ENCODE results near the gene SIK3.
"Not testable (repeated sequence)": the region's sequence is repeated elsewhere in the genome, so short reads cannot be mapped to it uniquely, and the experiment has no call there.

Gene SIK3

DNA sequence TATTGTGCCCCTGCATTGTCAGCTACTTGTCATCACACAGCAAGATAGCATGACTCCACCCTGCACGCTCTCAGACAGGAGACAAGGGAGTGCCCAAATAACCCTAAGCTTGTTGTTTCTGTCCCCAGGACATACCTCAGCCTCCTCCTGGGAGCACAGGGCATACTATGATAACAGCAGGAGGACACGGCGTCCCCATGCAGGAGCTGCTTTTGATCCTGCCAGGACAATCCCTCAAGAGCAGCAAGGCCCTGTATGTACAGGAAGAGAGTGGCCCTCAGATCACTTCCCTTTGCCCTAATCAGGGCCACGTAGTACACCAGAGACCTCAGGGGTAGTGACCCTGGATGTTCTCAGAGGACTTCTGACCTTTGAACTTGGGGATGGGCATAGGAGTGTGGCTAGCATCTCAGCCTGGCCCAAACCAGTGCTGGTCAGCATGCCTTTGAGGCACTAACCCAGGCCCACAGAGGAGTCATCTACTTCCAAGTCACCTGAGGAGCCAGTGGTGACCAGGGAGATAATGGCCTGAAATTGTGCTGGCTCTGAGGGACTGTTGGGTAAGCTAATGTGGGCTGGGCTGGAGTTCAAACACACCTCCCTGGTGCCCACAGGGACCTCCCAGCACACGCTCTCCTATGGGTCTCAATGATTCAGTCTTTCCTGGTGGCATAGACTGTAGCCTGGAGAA lies 284.3 kb downstream of the SIK3 start:
- no peak for DNase-seq

DNA sequence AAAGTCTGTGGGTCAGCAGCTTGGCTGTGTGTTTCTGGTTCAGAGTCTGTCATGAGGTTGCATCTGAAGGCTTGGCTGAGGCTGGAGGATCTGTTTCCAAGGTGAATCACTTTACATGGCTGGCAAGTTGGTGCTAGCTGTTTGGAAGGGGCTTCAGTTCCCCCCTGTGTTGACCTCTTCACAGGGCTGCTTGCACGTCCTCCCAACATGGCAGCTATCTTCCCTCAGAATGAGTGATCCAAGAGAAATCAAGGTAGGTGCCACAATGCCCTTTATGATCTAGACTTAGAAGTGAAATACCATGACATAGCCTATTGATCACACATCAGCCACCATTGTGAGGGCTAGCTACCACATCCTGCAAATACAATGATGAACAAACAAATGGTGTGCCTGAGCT lies 285.1 kb downstream of the SIK3 start:
- DNase-seq = no peak

DNA sequence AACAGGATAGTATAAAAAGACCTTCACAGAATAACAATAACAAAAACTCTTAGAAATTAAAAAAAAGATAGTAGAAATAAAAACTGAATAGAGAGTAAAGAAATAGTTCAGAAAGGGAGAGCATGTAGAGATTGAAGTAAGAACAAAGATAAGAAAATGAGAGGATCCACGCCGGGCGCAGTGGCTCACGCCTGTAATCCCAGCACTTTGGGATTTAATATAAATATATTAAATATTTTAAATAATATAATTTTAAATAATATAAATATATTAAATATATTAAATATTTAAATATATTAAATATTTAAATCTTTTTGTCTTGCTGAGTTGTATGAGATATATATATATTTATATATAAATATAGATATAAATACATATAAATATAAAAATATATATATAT lies 286.1 kb downstream of the SIK3 start:
- no peak for DNase-seq

- DNase-seq = no peak
Observed at GRCh38 chr11:116811194-116811593, 287.0 kb downstream of the SIK3 start.

DNA sequence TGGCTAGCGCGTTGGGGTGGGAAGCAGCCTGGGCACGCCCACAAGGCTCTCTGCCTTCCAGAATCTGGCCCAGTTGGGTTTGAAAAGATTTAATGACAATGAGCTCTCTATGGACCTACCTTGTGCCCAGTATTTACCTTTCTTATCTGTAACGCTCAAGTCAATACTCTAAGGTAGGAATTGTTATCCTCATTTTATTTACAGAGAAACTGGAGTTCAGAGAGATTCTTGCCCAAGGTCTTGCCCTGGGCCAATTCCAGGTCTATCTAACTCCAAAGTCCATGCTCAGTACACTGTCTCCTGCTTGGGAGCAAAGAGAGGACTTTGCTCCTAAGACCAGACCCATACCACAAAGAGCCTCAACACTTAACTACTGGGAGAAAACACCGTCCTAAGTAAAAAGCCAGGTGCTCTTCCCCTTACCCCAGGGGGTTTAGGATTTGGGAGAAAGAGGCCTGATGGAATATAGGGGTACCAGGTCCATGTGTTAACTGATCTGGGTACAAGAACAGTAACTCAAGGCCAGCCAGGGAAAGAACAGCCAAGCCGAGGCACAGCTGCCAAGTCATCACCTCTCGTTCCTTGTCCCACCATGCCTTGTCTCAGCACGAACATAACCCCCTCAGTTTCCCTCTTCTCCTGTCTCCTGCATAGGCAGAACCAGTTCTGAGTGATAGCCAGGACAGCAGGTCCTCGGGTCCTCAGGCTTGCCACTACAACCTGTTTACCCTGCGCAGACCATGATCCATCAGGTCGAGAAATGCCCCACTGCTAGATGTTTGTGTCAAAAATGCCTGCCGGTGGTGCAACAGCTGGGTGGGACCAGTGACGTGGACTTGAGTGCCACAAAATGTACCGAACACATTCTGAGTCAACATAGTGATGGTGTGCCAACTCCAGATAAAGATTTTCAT lies 289.7 kb downstream of the SIK3 start:
- DNase-seq = no peak

GRCh38 chr11:116807601-116808261 lies 290.5 kb downstream of the SIK3 start:
- DNase-seq = no peak

GRCh38 chr11:116804001-116804400 lies 294.2 kb downstream of the SIK3 start:
- DNase-seq = no peak

DNA sequence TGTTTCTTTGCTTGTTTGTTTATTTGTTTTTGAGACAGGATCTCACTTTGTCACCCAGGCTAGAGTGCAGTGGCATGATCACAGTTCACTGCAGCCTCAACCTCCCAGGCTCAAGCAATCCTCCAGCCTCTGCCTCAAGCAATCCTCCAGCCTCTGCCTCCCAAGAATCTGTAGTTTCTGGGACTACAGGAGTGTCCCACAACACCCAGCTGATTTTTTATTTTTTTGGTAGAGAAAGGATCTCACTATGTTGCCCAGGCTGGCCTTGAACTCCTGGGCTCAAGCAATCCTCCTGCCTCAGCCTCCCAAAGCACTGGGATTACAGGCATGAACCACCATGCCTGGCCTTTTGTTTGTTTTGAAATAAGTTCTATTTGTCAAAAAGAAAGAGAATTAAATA lies 296.6 kb downstream of the SIK3 start:
- not testable (repeated sequence) for DNase-seq

DNA sequence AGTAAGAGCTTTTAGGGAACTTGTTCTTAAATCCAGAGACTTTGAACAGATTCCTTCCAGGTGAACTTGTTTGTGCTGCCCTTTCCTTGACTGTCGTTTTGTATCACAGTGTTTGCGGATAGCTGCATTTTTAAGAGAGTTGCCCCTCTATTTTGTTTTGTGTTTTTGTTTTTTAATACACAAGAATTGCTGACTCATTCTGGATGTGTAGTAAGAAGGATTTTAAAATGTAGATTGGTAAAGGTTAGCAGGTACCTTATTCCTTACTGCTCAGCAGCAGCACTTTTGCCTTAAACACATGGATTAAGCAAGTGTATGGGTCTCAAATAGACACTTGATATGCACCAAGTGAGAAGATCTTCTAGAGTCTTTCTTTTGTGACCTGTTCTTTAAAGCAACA lies 297.6 kb downstream of the SIK3 start:
- DNase-seq = no peak

- no peak for DNase-seq
Observed at GRCh38 chr11:116798368-116798767, 299.9 kb downstream of the SIK3 start.

GRCh38 chr11:116797816-116798215 lies 300.4 kb downstream of the SIK3 start:
- no peak for DNase-seq

DNA sequence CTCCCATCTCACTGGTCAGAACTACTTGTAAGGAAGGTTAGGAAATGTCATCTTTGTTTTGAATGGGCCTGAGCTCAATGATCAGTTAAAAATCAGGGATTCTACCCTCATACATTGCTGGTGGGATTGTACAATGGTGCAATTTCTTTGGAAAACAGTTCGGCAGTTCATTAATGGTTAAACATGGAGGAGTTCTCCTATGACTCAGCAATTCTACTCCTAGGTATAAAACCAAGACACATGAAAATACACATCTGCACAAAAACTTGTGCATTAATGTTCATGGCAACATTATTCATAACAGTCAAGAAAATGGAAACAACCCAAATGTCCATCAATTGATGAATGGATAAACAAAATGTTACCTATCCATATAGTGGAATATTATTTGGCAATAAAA lies 301.7 kb downstream of the SIK3 start:
- DNase-seq = no peak

- DNase-seq = no peak
Observed at GRCh38 chr11:116794851-116795250, 303.4 kb downstream of the SIK3 start.

- DNase-seq = no peak
Observed at GRCh38 chr11:116793772-116794097, 304.5 kb downstream of the SIK3 start.

Data from activated CD8-positive, alpha-beta memory T cell treated with anti-CD3 and anti-CD28 coated beads, Interleukin-2, amount 50 U/mL, for 4 hours (primary cell).